Measurements from ENCODE around the gene RALGAPA1. TPM values are rescaled to one million over a fixed set of nuclear protein-coding genes. Genes with fewer than 3 reads are reported as not detected.

The RALGAPA1 gene
- total and polyA plus RNA-seq, 2 donors from 2014 or later, result 13.3 to 78.7 TPM

DNA sequence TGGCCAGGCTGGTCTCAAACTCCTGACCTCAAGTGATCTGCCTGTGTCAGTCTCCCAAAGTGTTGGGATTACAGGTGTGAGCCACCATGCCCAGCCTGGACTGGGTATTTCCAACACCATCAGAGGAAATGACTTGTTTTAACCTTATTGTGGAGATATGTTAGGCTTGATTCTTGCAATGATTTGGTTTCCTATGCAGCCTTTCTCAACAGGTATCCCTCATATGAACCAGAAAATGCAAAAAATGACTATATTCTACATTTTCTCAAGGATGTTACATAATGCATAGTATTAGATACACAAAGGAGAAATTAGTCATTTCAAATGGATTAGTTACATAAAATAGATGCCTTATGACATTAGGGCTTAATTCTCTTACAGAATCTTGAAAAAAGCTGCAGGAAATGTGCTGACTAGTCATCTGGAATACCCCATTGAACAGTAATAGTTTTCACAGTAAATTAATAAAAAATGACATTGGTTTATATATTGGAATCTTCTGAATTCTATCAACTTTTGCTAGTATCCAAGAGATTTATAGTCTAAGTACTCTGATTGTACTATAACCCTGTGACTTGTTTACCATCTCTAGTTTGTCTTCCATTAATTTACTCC is 142.6 kb downstream of the RALGAPA1 start:
- no peak for FAIRE-seq
- Histone ChIP-seq H3K36me3 (ENCODE audit: control insufficient read depth in 2 of 3, insufficient read depth in 3 of 3, low read length in 3 of 3) (peaks cover 0 to 5% (median 0%) of the 10 kb centered on the region in 3 donors), H3K27me3 (ENCODE audit: control insufficient read depth, insufficient read depth, low read length) (no peaks in the 10 kb centered on the region), H3K4me1 (ENCODE audit: control insufficient read depth in 2 of 3, insufficient read depth in 2 of 3, low read depth in 1 of 3, low read length in 3 of 3) (no peaks in the 10 kb centered on the region), H3K9me3 (ENCODE audit: control insufficient read depth in 2 of 3, insufficient read depth in 1 of 3, low read length in 3 of 3) (no peaks in the 10 kb centered on the region), H3K9ac (ENCODE audit: low read length in 3 of 3) (no peak overlapping the region), H3K4me3 (ENCODE audit: low read length in 3 of 3) (no peak overlapping the region), H3K27ac (ENCODE audit: low read depth in 2 of 2, low read length in 2 of 2) (no peak overlapping the region)
- TF ChIP-seq, protein P1, sequence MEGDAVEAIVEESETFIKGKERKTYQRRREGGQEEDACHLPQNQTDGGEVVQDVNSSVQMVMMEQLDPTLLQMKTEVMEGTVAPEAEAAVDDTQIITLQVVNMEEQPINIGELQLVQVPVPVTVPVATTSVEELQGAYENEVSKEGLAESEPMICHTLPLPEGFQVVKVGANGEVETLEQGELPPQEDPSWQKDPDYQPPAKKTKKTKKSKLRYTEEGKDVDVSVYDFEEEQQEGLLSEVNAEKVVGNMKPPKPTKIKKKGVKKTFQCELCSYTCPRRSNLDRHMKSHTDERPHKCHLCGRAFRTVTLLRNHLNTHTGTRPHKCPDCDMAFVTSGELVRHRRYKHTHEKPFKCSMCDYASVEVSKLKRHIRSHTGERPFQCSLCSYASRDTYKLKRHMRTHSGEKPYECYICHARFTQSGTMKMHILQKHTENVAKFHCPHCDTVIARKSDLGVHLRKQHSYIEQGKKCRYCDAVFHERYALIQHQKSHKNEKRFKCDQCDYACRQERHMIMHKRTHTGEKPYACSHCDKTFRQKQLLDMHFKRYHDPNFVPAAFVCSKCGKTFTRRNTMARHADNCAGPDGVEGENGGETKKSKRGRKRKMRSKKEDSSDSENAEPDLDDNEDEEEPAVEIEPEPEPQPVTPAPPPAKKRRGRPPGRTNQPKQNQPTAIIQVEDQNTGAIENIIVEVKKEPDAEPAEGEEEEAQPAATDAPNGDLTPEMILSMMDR (IDR thresholded peaks at IDR 0.05; ENCODE audit: borderline replicate concordance, extremely low read depth, insufficient read depth), result no peak
- DNase-seq, result no peak
- intact Hi-C loops (cut with DNase I), result loop anchor here (5.0 kb wide), 1 partner anchor 89 kb away; no protein-coding TSS in a partner anchor

DNA sequence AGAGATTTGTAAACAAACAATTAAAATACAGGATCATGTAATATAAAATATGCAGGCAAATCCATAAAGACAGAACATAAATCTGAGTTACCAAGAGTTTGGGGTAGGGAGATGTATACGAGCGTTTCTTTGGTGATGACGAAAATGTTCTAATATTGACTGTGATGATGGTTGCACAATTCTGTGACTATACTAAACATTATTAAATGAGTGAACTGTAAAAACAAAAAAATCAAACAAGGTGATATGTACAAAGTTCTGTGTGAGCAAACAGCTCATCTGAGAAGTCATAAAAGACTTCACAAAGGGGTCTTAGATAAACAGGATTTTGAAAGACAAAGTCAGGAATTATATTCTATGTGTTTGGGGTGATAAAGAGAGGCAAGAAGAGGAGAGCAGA is 147.2 kb downstream of the RALGAPA1 start:
- DNase-seq (no peak), FAIRE-seq (no peak)
- H3K36me3 ChIP-seq (ENCODE audit: control insufficient read depth in 2 of 3, insufficient read depth in 3 of 3, low read length in 3 of 3), result peaks cover 0 to 8% (median 4%) of the 10 kb centered on the region in 3 donors
- no peaks in the 10 kb centered on the region for H3K27me3 ChIP-seq (ENCODE audit: control insufficient read depth, insufficient read depth, low read length)
- H3K4me1 ChIP-seq (ENCODE audit: control insufficient read depth in 2 of 3, insufficient read depth in 2 of 3, low read depth in 1 of 3, low read length in 3 of 3), result no peaks in the 10 kb centered on the region
- H3K9ac ChIP-seq (ENCODE audit: low read length in 3 of 3), result no peak overlapping the region
- intact Hi-C loops (cut with DNase I), result no loop called here
- H3K27ac ChIP-seq (ENCODE audit: low read depth in 2 of 2, low read length in 2 of 2), result no peak overlapping the region
- H3K9me3 ChIP-seq (ENCODE audit: control insufficient read depth in 2 of 3, insufficient read depth in 1 of 3, low read length in 3 of 3), result no peaks in the 10 kb centered on the region
- H3K4me3 ChIP-seq (ENCODE audit: low read length in 3 of 3), result no peak overlapping the region
- TF ChIP-seq, protein P1 (IDR thresholded peaks at IDR 0.05; ENCODE audit: borderline replicate concordance, extremely low read depth, insufficient read depth), result no peak

DNA sequence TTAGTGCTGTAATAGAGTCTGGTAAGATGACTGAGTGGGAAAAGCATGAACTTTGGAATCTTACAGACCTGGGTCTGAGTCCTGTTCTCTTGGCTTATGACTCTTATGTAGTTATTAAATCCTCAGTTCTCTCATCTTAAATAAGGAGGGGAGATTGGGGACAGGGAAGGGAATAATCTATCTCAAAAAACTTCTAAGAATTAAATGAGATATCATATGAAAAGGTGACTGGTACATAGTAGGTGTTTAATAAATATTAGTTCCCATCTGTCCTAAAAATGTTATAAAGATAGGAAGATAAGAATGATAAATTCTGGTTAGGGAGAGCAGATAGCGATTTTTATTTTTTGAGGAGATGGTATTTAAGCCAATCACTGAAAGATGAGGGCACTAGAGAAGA is 156.1 kb downstream of the RALGAPA1 start:
- Histone ChIP-seq H3K27me3 (ENCODE audit: control insufficient read depth, insufficient read depth, low read length) (no peaks in the 10 kb centered on the region), H3K36me3 (ENCODE audit: control insufficient read depth in 2 of 3, insufficient read depth in 3 of 3, low read length in 3 of 3) (peaks cover 0 to 8% (median 0%) of the 10 kb centered on the region in 3 donors), H3K4me1 (ENCODE audit: control insufficient read depth in 2 of 3, insufficient read depth in 2 of 3, low read depth in 1 of 3, low read length in 3 of 3) (no peaks in the 10 kb centered on the region), H3K27ac (ENCODE audit: low read depth in 2 of 2, low read length in 2 of 2) (no peak overlapping the region), H3K9me3 (ENCODE audit: control insufficient read depth in 2 of 3, insufficient read depth in 1 of 3, low read length in 3 of 3) (no peaks in the 10 kb centered on the region), H3K4me3 (ENCODE audit: low read length in 3 of 3) (no peak overlapping the region), H3K9ac (ENCODE audit: low read length in 3 of 3) (no peak overlapping the region)
- intact Hi-C loops (cut with DNase I), result no loop called here
- no peak for DNase-seq
- FAIRE-seq, result no peak
- TF ChIP-seq, protein P1 (IDR thresholded peaks at IDR 0.05; ENCODE audit: borderline replicate concordance, extremely low read depth, insufficient read depth), result no peak
